ENCODE measurements around the gene SHISA5. TPM values are rescaled to one million over a fixed set of nuclear protein-coding genes. Genes with fewer than 3 reads are reported as not detected.

Gene SHISA5
- total RNA-seq, 1 donor from 2014 or later: 218 TPM

DNA sequence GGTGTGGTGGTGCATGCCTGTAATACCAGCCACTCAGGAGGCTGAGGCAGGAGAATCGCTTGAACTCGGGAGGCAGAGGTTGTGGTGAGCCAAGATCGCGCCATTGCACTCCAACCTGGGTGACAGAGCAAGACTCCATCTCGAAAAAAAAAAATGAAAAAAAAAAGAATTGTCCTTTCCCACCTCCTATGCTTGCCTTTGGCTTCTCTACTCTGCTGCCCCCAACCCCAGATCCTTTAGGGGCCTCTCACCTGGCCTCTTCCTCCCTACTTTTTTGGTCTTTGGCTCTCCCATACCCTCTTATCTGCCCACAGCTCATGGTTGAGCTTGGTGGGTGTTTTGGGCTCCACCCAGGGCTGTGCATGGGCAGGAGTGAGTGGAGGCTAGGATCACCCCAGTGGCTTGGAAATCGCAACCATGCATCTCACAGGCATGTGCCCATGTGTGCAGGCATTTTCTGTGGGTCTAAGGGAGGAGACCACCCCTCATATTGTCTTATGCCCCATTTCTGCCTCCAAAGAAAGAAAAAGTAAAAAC lies 2.1 kb upstream of the SHISA5 start:
- intact Hi-C loops (cut with DNase I): loop anchor here (2.0 to 5.0 kb wide), 2 partner anchors 51 to 131 kb away; partner anchors contain the start of genes PFKFB4 and SLC26A6
- H3K36me3 ChIP-seq: no peaks in the 10 kb centered on the region
- H3K4me3 ChIP-seq: no peak overlapping the region
- no peak for DNase-seq (ENCODE audit: low spot score in 2 of 2)
- peak overlapping the region in 1 of 2 donors; percentile 97 for H3K27ac ChIP-seq
- TF ChIP-seq, protein P1, sequence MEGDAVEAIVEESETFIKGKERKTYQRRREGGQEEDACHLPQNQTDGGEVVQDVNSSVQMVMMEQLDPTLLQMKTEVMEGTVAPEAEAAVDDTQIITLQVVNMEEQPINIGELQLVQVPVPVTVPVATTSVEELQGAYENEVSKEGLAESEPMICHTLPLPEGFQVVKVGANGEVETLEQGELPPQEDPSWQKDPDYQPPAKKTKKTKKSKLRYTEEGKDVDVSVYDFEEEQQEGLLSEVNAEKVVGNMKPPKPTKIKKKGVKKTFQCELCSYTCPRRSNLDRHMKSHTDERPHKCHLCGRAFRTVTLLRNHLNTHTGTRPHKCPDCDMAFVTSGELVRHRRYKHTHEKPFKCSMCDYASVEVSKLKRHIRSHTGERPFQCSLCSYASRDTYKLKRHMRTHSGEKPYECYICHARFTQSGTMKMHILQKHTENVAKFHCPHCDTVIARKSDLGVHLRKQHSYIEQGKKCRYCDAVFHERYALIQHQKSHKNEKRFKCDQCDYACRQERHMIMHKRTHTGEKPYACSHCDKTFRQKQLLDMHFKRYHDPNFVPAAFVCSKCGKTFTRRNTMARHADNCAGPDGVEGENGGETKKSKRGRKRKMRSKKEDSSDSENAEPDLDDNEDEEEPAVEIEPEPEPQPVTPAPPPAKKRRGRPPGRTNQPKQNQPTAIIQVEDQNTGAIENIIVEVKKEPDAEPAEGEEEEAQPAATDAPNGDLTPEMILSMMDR (IDR thresholded peaks at IDR 0.05): no peak
- H3K9me3 ChIP-seq: no peaks in the 10 kb centered on the region
- peaks cover 0 to 23% of the 10 kb centered on the region in 2 donors for H3K4me1 ChIP-seq
- no peaks in the 10 kb centered on the region for H3K27me3 ChIP-seq

DNA sequence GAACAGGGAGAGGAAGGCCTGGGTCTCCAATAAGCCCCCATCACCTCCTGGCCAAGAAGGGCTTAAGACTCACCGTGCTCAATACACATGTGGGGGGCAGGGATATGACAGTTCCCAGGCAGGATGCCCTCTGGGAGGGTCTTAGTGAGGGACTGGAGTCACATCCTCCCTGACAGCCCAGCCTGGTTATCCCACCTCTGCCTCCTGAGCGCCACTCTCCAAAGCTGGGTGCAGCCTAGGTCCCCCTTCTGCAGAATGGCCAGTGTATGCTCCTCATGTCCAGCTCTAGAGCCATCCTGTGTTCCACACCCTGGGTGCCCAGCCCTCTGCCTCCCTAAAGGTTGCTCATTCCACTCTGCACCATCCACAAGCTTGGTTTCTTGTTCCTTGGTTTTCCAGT lies 1.2 kb upstream of the SHISA5 start:
- H3K4me3 ChIP-seq: peak overlapping the region; percentile 80 to 87

DNA sequence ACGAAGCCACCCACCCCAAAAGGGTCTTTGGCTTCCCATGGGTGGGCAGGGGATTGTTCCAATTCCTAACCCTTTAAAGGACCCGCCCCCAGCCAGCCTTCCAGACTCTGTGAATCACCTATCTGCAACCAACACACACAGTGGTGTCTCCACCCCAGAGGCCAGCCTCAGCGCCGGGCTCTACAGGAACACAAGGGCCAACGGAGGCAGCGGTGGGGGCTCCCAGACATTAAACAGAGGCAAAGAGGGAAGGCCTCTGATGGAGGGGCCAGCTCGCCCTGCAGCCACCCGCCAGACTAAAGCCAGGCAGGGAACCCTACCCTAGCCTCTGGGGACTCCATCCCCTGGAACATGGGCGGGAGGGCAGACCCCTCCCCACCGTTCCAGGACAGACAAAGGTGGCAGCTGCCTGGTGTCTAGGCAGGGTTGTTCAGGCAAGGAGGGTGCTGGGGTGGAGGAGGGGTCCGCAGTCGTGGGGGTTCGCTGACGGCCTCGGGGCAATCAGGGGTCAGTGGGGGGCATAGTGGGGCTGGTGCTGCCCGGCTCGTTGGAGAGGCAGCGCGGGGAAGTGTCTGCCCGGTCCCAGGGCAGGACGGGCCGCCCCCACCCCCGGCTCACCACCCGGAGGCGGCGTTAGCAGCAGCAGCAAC lies 448 bp downstream of the SHISA5 start:
- H3K9me3 ChIP-seq: no peaks in the 10 kb centered on the region
- peaks cover 3 to 20% of the 10 kb centered on the region in 2 donors for H3K36me3 ChIP-seq
- H3K4me1 ChIP-seq: peaks cover 0 to 23% of the 10 kb centered on the region in 2 donors
- H3K27ac ChIP-seq: peak overlapping the region; percentile 97 to 98
- peak; percentile 50 to 86 for DNase-seq (ENCODE audit: low spot score in 2 of 2)
- intact Hi-C loops (cut with DNase I): loop anchor here (1.0 to 5.0 kb wide), 5 partner anchors 30 to 101 kb away; partner anchors contain the start of gene PFKFB4
- TF ChIP-seq, protein P1 (IDR thresholded peaks at IDR 0.05): no peak
- H3K4me3 ChIP-seq: peak overlapping the region; percentile 80 to 87
- H3K27me3 ChIP-seq: no peaks in the 10 kb centered on the region

More for the DNA sequence above, 1.2 kb upstream of the SHISA5 start:
- peaks cover 0 to 23% of the 10 kb centered on the region in 2 donors for H3K4me1 ChIP-seq
- H3K27me3 ChIP-seq: no peaks in the 10 kb centered on the region
- peak overlapping the region; percentile 97 to 98 for H3K27ac ChIP-seq
- DNase-seq (ENCODE audit: low spot score in 2 of 2): no peak
- TF ChIP-seq, protein P1 (IDR thresholded peaks at IDR 0.05): no peak
- intact Hi-C loops (cut with DNase I): loop anchor here (2.0 to 5.0 kb wide), 2 partner anchors 52 to 132 kb away; partner anchors contain the start of genes PFKFB4 and SLC26A6
- H3K36me3 ChIP-seq: peaks cover 0 to 7% of the 10 kb centered on the region in 2 donors
- no peaks in the 10 kb centered on the region for H3K9me3 ChIP-seq

DNA sequence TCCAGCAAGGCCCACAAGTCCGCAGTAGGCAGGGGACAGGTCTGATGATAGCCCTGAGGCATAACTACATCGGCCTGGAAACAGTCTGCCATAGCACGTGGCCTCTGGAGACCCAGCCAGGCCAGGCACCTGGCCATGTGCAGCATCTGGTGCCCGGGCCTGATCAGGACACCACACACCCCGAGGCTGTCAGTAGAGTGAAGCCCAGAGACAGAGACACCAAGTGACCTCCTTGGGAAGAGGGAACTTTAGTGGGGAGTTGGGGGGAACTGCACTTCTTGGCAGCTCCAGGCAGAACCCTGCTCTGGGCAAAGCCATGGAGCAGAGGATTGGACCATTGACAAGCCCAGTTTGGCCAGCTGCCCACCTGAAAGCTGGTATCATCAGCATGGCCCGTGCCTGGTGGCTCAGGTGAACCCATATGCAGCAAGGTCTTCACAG lies 1.2 kb downstream of the SHISA5 start:
- intact Hi-C loops (cut with DNase I): loop anchor here (5.0 kb wide), 1 partner anchor 100 kb away; no protein-coding TSS in a partner anchor
- peak overlapping the region; percentile 80 to 87 for H3K4me3 ChIP-seq
- peaks cover 0 to 21% of the 10 kb centered on the region in 2 donors for H3K4me1 ChIP-seq
- DNase-seq (ENCODE audit: low spot score in 2 of 2): peak in 1 of 2 donors; percentile 73
- no peaks in the 10 kb centered on the region for H3K27me3 ChIP-seq
- peak overlapping the region; percentile 97 to 98 for H3K27ac ChIP-seq
- no peaks in the 10 kb centered on the region for H3K9me3 ChIP-seq
- peaks cover 9 to 27% of the 10 kb centered on the region in 2 donors for H3K36me3 ChIP-seq
- TF ChIP-seq, protein P1 (IDR thresholded peaks at IDR 0.05): no peak

DNA sequence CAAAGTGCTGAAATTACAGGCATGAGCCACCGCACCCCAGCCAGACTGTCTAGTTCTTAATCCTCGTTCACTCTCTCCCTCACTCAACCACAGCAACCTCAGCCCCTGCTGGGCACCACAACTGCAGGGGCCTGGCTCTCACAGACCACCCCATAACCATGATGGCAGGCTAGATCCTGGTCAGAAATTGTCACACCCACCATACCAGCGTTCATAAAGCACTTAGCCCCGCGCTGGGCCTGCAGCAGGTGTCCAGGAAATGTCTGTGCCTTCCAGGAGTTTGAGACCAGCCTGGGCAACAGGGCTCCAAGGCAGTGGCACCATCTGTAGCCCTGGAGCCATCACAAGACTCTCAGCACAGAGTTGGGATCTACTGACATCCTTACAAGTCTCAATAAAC lies 1.9 kb downstream of the SHISA5 start:
- Histone ChIP-seq H3K4me3 (no peak overlapping the region), H3K36me3 (peaks cover 13 to 32% of the 10 kb centered on the region in 2 donors), H3K27me3 (no peaks in the 10 kb centered on the region), H3K9me3 (no peaks in the 10 kb centered on the region), H3K27ac (peak overlapping the region; percentile 97 to 98), H3K4me1 (peaks cover 0 to 16% of the 10 kb centered on the region in 2 donors)
- no peak for DNase-seq (ENCODE audit: low spot score in 2 of 2)
- TF ChIP-seq, protein P1 (IDR thresholded peaks at IDR 0.05): no peak
- intact Hi-C loops (cut with DNase I): loop anchor here (5.0 kb wide), 1 partner anchor 100 kb away; no protein-coding TSS in a partner anchor
